HG02623 (cell line): ENCODE measurements around the gene DCX.
A peak's percentile ranks its signal among the peaks of the same experiment; 100 is the strongest.

Experiments used
- ATAC-seq: cut with Tn5 transposase; IDR thresholded peaks from one replicate; pipeline ENCODE4 v1.9.1; 2021; ENCODE audit warnings: moderate library complexity; ENCODE audit not compliant: unreplicated experiment

The DCX gene

GRCh38 chrX:111411983-111412382 lies at the start of gene DCX:
DCX (minus strand) TSS chrX:111412192; CDS start chrX:111410398, 1,794 bp downstream.
- ATAC-seq = no peak

DNA sequence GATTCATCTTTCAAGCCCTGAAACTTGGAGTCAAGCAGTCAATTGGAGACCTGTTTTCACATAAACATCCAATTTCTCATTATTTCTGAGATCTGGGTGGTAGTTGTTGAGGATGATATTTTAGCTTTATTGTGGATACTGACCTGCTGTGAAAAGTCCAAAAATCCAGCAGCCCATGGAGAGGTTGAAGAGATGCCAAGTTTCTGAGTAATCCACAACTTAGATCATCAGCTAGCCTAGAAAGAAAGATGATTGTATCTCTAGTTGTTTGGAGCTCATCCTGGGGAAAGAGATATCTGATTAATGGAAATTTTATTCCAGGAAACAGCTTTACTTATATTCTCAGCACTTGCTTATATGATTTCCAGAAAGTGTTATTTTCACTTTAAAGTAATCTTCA lies 48.6 kb upstream of the DCX start:
- no peak for ATAC-seq

GRCh38 chrX:111447298-111447697 lies 35.3 kb upstream of the DCX start:
- no peak for ATAC-seq

DNA sequence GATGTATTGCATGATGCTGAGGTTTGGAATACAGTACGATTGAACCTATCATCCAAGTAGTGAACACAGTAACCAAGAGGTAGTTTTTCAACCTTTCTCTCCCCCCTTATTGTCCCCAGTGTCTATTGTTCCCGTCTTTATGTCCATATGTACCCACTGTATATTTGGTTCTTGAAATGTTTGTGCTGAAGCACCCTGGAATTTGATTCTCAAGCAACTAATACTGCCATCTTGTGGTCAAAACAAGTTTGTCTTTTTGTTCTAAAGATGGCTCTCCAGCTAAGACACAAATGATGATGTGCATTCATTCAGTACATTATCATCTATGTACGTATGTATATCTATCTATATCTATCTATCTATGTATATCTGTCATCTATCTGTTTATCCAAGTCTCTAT lies 33.5 kb upstream of the DCX start:
- peak; percentile 64 for ATAC-seq

- ATAC-seq = no peak
These were observed 32.9 kb upstream of the DCX start for GRCh38 chrX:111444881-111445280.

DNA sequence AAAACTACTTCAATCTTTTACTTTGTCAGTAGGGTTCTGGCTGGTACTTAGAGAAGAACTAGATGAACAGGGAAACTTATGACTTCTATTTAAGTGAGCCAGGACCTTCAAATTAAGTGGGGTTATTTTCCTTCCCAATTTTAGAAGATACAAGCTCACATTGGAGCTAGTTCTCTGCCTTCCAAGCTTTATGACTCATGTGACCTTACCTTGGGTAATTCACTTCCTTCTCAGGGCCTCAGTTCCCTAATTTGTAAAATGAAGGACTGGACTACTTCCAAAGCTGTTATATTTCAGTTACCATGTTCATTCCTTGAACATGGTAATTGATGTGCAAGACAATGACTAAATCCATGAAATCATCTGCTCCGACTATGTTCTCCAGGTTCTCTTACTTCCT lies 32.0 kb upstream of the DCX start:
- ATAC-seq = no peak

DNA sequence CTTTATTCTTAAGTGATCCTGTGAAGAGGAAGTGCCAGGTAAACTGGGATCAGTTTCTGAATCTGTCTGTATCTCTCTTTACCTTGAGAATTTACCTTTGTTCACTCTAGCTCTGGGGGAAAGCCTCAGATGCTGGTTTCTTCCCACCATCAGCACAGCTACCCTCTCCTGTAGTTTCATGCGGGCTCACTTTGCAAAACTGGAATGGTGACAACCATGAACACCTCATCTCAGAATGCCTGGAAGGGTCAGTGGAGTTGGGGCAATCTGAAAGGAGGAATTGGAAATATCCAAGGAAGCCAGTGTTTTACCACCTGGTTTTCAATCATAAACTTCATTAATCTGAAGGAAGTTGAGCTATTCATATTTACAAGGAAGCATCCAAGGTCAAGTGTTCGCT lies 30.8 kb upstream of the DCX start:
- ATAC-seq = no peak

GRCh38 chrX:111435469-111435868 lies 23.5 kb upstream of the DCX start:
- no peak for ATAC-seq

DNA sequence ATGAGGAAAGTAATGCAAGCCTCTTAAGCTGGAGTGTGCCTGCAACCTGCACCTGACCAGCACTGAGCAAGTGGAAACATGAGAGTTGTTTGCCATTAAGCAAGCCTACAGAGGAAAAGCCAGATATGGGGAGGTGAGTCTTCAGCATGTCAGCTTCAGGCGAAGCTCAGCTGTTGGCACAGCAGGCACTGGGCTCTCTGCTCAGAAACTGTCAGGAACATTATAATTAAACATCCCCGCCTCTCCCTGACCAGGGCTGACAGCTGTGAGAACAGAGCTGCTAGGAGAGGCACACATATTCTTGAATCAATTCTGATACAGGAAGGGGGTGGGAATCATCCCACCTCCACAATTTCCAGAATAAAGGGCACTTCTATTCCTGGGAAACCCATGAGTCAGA lies 19.0 kb upstream of the DCX start:
- no peak for ATAC-seq

- no peak for ATAC-seq
These were observed 435 bp downstream of the DCX start for GRCh38 chrX:111411557-111411956.

- ATAC-seq = no peak
These were observed 1.4 kb downstream of the DCX start for GRCh38 chrX:111410590-111411078.

DNA sequence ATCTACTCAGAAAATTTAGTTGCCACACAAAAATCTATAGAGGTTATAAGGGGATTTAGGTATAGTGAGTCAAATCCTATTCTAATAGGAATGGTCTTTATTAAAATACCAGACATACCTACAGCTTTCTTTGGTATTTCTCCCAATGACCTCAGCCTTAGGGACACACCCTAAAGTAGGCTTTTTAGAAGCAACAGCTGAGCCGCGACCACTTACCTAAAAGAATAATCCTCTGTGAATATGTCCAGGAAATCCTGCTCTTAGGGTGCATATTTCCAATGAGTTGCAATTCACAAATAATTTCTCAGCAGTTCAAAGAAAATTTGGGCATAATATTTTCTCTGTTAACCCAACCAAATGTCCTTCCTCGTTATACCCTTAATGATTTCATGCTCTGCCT lies 2.7 kb downstream of the DCX start:
- ATAC-seq = no peak

GRCh38 chrX:111407948-111408347 lies 4.0 kb downstream of the DCX start:
- ATAC-seq = no peak

- no peak for ATAC-seq
These were observed 9.6 kb downstream of the DCX start for GRCh38 chrX:111402344-111402743.

GRCh38 chrX:111395149-111395548 lies 16.8 kb downstream of the DCX start:
- no peak for ATAC-seq

- ATAC-seq = no peak
These were observed 17.4 kb downstream of the DCX start for GRCh38 chrX:111394569-111394968.

DNA sequence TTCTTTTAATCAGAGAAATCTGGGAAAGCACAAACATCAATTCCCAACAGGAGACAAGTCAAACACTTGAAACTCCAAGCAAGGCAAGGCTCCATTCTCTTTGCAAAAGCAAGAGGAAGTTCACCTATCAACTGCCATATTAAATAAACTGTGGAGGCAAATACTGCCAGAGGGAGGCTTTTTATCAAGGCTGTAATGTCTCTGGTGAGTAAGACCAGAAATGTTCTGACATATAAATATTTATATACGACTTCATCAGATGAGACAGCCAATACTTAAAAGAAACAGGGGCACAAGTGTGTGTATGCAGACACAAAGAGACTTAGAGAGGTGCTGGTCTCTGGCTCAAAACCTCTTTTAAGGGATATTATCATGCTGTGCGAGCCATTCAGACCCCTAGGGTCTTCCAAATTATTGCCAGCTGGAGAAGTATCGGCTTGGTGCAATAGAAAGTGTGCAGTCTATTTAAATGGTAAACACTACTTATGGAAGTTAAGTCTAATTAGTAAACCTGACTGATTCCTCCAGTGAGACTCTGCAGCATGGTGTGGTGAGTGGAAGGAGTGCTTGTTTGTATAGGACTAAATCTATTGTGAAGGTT lies 24.4 kb downstream of the DCX start:
- ATAC-seq = no peak

DNA sequence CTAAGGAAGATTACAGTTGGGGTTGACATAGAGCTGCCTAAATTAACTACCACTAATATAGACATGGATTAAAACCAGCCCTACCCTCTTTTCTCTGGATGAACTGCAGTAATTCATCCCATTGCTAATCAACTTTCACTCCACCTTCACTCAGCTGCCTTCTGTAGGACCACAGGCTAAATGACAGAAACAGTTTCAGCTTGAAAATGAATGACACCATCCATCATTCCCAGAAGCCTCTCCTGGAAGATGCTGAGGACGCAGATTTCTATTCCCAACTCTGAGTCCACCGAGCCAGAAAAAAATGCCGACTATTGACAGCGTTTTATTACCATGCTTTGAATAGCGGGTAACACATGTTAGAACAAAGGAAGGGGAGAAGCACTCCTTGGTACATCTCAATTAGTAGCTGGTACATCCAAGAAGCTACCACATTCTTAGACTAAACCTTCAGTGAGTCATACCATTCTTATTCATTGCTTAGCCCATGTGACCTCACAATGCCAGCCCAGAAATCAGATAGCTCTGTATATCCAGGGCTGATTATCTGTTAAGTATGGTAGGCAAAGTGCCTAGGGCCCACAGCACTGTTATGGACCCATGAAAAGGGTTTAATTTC lies 25.3 kb downstream of the DCX start:
- ATAC-seq = no peak

DNA sequence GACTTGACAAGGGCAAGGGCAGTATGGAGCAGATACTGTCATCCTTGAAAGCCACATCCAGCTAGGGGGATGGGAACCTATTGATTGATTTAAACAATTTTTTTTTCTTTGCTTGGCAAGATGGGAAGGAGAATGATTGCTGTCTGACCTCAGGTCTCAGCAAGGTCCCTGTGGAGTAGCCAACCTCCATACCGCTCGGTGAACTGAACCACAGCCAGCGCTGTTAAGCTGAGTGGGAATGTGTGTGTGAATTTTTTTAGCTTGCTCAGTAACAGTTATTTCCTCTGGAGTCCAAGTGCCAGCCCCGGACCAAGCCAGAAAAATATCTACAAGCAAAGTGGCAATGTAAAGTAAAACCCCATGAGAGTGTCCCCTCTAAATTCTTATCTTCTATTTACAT lies 25.9 kb downstream of the DCX start:
- no peak for ATAC-seq

GRCh38 chrX:111382277-111382676 lies 29.7 kb downstream of the DCX start:
- no peak for ATAC-seq

DNA sequence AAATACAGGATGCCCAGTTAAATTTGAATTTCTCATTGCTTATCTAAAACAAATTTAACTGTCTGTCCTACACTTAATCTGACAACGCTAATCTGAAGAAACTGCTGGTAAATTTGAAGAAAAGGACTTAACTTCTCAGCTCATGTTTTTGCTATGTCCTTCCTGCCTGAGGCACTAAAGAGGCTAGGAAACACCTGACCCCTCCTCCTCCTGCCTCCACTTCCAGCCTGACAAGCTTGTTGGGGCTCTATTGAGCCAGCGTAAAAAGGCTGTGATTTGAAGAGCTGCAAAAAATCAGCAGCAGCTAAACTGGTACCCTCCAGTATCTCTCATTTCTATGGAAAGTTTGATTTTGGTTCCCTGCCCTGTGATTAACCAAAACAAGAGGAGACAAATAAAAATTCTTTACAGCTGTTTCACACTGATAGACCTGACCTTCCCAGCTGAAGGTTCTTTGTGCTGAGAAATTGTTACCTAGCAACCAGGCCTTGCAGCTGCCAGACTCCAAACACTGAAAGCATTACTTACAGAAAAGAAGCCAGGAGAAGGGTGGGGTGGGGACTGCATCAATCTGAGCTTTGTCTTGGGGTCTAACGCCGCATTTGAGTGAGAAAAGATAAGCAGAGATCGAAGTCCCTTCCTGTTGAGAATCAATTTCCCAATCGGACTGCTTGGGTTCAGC lies 35.0 kb downstream of the DCX start:
- ATAC-seq = no peak

DNA sequence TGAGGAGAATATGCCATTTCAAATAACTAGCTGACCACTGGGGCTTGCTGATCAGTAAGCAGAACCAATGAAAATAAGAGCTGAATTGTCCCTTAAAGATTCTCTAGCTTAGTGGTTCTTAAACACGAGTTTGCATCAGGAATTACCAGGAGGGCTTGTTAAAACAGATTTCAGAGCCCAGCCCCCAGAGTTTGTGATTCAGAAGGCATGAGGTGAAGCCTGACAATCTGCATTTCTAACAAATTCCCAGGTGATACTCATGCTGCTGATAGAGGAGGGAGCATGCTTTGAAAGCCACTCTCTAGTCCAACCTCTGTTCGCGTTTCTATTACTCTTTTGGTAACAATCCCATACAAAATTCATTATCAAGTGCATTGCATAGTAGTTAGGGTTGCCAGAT lies 35.5 kb downstream of the DCX start:
- no peak for ATAC-seq
